ENCODE measurements around the gene DDX1. TPM values are rescaled to one million over a fixed set of nuclear protein-coding genes. Genes with fewer than 3 reads are reported as not detected.
"Not testable (repeated sequence)": the region's sequence is repeated elsewhere in the genome, so short reads cannot be mapped to it uniquely, and the experiment has no call there.

The DDX1 gene
- 87.3 and 120 TPM in 2 replicates for total RNA-seq

DNA sequence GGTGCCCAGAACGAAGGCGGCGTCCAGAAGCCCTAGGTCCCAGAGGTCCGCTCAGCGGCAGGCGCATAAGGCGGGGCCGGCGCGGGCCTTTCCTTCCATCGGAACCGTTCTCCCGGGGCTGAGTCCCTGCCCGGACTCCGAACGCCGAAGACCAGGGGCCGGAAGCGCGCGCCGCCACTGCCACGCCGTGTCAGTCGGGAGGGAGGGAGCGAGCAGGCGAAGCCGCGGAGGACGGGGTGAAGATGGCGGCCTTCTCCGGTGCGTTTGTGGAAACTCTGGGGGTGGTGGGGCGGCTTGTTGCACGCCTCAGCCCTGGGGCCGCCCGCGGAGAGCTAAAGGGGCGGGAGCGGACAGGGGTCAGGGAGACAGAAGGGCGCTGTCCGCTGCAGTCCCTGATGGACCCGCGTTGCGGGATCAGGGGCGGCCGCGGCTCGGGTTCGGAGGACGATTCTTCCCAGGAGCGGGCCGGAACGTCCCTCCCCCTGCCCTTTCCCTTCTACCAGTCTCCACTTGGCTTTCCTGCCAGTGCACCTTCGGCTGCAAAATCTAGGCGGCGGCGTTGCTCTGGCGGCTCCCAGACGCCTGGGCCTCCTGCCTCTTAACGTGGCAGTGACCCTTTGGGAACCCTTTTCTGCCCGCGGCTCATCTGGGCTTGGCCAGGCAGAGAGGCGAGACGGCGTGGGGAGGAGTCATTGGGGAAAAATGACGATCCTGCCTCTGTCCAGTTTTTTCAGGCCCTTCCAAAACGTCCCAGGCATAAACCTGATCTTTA lies at the start of gene DDX1:
TSS of gene DDX1 (plus strand) at position 177 of the 772 bp plus-strand sequence. CDS start at position 243, 66 bp downstream.
- TF ChIP-seq, protein P1, sequence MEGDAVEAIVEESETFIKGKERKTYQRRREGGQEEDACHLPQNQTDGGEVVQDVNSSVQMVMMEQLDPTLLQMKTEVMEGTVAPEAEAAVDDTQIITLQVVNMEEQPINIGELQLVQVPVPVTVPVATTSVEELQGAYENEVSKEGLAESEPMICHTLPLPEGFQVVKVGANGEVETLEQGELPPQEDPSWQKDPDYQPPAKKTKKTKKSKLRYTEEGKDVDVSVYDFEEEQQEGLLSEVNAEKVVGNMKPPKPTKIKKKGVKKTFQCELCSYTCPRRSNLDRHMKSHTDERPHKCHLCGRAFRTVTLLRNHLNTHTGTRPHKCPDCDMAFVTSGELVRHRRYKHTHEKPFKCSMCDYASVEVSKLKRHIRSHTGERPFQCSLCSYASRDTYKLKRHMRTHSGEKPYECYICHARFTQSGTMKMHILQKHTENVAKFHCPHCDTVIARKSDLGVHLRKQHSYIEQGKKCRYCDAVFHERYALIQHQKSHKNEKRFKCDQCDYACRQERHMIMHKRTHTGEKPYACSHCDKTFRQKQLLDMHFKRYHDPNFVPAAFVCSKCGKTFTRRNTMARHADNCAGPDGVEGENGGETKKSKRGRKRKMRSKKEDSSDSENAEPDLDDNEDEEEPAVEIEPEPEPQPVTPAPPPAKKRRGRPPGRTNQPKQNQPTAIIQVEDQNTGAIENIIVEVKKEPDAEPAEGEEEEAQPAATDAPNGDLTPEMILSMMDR (IDR thresholded peaks at IDR 0.05; ENCODE audit: insufficient read depth, low read depth, low read length): no peak
- peak within 1 kb of the TSS; percentile 83 for H3K4me3 ChIP-seq (ENCODE audit: low read depth, low read length)
- peak; percentile 89 for DNase-seq (ENCODE audit: low read depth)

DNA sequence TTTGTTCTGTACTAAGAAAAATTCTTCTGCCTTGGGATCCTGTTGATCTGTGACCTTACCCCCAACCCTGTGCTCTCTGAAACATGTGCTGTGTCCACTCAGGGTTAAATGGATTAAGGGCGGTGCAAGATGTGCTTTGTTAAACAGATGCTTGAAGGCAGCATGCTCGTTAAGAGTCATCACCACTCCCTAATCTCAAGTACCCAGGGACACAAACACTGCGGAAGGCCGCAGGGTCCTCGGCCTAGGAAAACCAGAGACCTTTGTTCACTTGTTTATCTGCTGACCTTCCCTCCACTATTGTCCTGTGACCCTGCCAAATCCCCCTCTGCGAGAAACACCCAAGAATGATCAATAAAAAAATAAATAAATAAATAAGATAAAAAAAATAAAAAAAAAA lies 49.4 kb upstream of the DDX1 start:
- not testable (repeated sequence) for H3K4me3 ChIP-seq (ENCODE audit: low read depth, low read length); DNase-seq (ENCODE audit: low read depth)

DNA sequence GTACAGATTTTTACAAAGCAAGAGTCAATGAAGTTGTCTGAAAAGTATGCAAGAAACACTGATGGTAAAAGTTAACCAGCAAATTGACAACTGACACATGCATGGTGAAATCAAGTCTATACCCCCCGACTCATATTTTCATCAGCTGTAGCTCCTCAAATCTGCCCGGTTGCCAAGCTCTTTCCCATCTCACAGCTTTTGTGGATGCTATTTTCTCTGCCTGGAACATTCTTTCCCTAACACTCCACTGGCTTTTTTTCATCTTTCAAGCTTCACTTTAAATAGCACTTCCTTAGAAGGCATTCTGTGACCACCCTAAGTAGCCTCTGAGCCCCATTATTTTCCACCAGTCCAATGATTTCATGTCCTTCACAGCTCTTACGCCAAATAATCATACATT lies 48.6 kb upstream of the DDX1 start:
- no peak overlapping the region for H3K4me3 ChIP-seq (ENCODE audit: low read depth, low read length)
- no peak for DNase-seq (ENCODE audit: low read depth)
- TF ChIP-seq, protein P1 (IDR thresholded peaks at IDR 0.05; ENCODE audit: insufficient read depth, low read depth, low read length): no peak

DNA sequence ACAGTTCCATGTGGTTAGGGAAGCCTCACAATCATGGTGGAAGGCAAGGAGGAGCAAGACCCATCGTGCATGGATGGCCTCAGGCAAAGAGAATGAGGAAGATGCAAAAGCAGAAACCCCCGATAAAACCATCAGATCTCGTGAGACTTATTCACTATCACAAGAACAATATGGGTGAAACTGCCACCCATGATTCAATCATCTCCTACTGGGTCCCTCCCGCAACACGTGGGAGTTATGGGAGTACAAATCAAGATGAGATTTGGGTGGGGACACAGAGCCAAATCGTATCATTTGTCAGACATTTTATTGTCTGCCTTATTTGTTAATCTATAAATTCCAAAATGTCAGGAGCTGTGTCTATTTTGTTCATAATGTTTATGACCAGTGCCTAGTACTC lies 48.1 kb upstream of the DDX1 start:
- H3K4me3 ChIP-seq (ENCODE audit: low read depth, low read length): no peak overlapping the region
- TF ChIP-seq, protein P1 (IDR thresholded peaks at IDR 0.05; ENCODE audit: insufficient read depth, low read depth, low read length): no peak
- DNase-seq (ENCODE audit: low read depth): no peak

DNA sequence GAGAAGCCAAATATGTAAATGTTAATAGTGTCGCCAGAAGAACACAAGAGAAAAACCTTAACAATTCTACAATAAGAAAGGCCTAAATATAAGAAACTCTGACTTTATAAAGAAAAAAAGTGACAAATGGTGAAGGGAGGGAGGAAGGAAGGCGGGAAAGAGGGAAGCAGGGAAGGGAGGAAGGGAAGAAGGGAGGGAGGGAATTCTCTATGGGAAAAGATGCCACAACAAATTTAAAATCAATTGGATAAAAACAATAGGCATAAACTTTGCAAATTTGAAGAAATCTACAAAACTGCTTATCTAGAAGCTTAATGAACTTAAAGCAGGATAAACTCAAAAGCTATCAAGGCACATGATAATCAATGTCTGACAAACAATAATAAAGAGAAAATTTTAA lies 47.4 kb upstream of the DDX1 start:
- H3K4me3 ChIP-seq (ENCODE audit: low read depth, low read length): no peak overlapping the region
- TF ChIP-seq, protein P1 (IDR thresholded peaks at IDR 0.05; ENCODE audit: insufficient read depth, low read depth, low read length): no peak
- DNase-seq (ENCODE audit: low read depth): no peak

DNA sequence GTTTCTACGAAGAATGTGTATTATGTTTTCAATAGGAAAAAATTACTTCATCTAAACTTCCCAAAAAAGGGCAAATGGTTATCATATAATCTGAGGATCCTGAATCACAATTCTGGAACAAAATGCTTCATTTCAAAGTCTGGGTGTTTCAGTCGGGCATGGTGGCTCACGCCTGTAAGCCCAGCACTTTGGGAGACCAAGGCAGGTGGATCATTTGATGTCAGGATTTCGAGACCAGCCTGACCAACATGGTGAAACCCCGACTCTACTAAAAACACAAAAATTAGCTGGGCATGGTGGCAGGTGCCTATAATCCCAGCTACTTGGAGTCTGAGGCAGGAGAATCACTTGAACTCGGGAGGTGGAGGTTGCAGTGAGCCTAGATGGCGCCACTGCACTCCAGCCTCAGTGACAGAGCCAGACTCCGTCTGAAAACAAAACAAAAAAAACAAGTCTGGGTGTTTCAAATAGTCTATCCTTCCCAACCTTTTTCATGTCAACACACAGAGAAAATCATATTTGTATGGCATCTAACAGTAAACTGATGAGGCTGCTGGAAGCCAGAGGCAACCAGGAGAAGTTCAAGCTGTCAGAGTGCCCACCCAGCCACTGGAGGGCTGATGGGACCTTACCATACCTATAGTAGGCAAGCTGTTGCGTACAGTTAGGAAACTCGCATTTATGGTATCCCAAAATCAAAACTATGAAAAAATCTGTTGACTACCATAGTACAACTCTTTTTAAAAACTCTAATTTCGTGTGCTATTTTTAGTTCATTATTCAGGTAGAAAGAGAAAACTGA lies 45.2 kb upstream of the DDX1 start:
- no peak overlapping the region for H3K4me3 ChIP-seq (ENCODE audit: low read depth, low read length)
- DNase-seq (ENCODE audit: low read depth): no peak
- TF ChIP-seq, protein P1 (IDR thresholded peaks at IDR 0.05; ENCODE audit: insufficient read depth, low read depth, low read length): peak; percentile 22

DNA sequence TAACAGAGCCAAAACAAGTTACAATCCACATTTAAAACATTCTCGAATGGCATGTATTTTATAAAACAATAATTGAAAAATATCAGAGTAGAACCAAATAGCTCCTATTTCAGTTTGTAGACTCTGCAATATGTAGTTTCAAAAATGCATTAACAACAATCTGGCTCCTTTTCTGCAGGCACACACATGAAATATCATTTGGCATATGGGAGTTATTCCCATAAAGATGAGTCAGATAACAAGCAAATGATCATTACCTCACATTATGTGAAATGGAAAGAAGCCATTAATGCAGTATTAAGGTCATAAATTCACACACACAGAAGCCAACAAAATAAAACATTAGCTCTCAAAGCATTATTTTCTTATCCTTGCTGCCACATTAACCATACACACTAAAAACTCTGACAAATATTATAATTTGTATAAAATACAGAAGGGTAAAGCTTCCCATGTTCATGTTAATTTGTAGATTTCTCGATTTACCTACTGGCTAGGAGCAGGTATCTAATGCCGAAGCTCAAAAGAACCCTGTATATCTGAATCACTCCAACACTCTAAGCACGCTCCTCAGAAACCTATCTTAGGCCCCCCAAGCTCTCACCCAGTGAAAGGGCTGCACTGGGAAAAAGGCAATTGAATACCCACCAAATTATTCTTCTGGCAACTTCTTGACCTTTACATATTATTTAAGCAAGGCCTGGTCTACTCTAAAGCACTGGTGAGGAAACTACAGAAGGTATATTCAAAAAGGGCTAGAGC lies 44.4 kb upstream of the DDX1 start:
- TF ChIP-seq, protein P1 (IDR thresholded peaks at IDR 0.05; ENCODE audit: insufficient read depth, low read depth, low read length): no peak
- peak; percentile 24 for DNase-seq (ENCODE audit: low read depth)

More for the DNA sequence above, 44.4 kb upstream of the DDX1 start:
- no peak overlapping the region for H3K4me3 ChIP-seq (ENCODE audit: low read depth, low read length)
